Mesenchymal stem cell (in vitro differentiated cells and primary cell): ENCODE measurements around the gene FBXL17.

Source experiments
- DNase-seq: peaks from one replicate; pipeline ENCODE4 v3.0.0-alpha.2; 2013
- H2AFZ ChIP-seq: one replicate; pipeline ENCODE4 v1.6.1; 2013; ENCODE audit warnings: low read depth, mild to moderate bottlenecking, control low read depth, inconsistent platforms, low read length, moderate library complexity
- H2AK5ac ChIP-seq: 2 replicates; pipeline ENCODE4 v1.6.1; 2013; ENCODE audit warnings: low read length, moderate library complexity, mild to moderate bottlenecking, inconsistent platforms; ENCODE audit not compliant: severe bottlenecking
- H2BK120ac ChIP-seq: one replicate; pipeline ENCODE4 v1.6.1; 2013; ENCODE audit warnings: low read depth, mild to moderate bottlenecking, inconsistent platforms, low read length, moderate library complexity
- H2BK12ac ChIP-seq, 2 experiments: one replicate each; pipeline ENCODE4 v1.6.1; 2013; ENCODE audit warnings: inconsistent platforms in 2 of 2, low read length in 2 of 2, mild to moderate bottlenecking in 2 of 2, moderate library complexity in 2 of 2, control low read depth in 1 of 2
- H2BK15ac ChIP-seq: one replicate; pipeline ENCODE4 v1.6.1; 2013; ENCODE audit warnings: mild to moderate bottlenecking, low read depth, inconsistent platforms; ENCODE audit not compliant: poor library complexity, severe bottlenecking
- H2BK5ac ChIP-seq: 2 replicates; pipeline ENCODE4 v1.6.1; 2013; ENCODE audit warnings: low read depth, mild to moderate bottlenecking, low read length, control low read depth, inconsistent platforms; ENCODE audit not compliant: poor library complexity, severe bottlenecking
- H3K14ac ChIP-seq, 2 experiments: one replicate each; pipeline ENCODE4 v1.6.1; 2013; ENCODE audit warnings: inconsistent platforms in 2 of 2, low read length in 2 of 2, control low read depth in 1 of 2, mild to moderate bottlenecking in 1 of 2, moderate library complexity in 1 of 2
- H3K18ac ChIP-seq, 2 experiments: one replicate each; pipeline ENCODE4 v1.6.1; 2013; ENCODE audit warnings: inconsistent platforms in 2 of 2, low read length in 2 of 2, control low read depth in 1 of 2, low read depth in 1 of 2, mild to moderate bottlenecking in 1 of 2
- H3K23ac ChIP-seq, 2 experiments: one replicate each; pipeline ENCODE4 v1.6.1; 2013; ENCODE audit warnings: inconsistent platforms in 2 of 2, low read length in 2 of 2, mild to moderate bottlenecking in 2 of 2, moderate library complexity in 2 of 2, control low read depth in 1 of 2
- H3K27ac ChIP-seq: 2 replicates; pipeline ENCODE4 v1.5.1; 2013; ENCODE audit warnings: mild to moderate bottlenecking, moderate library complexity, low read length, control low read depth, inconsistent platforms; ENCODE audit not compliant: poor library complexity, severe bottlenecking
- H3K27me3 ChIP-seq, 2 experiments: 2 replicates each; pipeline versions ENCODE4 v1.6.1 to v1.7.0; 2013; ENCODE audit warnings: low read length in 2 of 2, mild to moderate bottlenecking in 2 of 2, moderate library complexity in 2 of 2, control low read depth in 1 of 2, inconsistent platforms in 1 of 2; ENCODE audit not compliant: control insufficient read depth in 1 of 2, insufficient read depth in 1 of 2
- H3K36me3 ChIP-seq, 2 experiments: 2 replicates each; pipeline versions ENCODE4 v1.6.1 to v1.7.0; 2013; ENCODE audit warnings: low read length in 2 of 2, control low read depth in 1 of 2, inconsistent platforms in 1 of 2, low read depth in 1 of 2, mild to moderate bottlenecking in 1 of 2; ENCODE audit not compliant: insufficient read depth in 2 of 2, control insufficient read depth in 1 of 2
- H3K4ac ChIP-seq, 2 experiments: one replicate each; pipeline ENCODE4 v1.6.1; 2013; ENCODE audit warnings: inconsistent platforms in 2 of 2, low read length in 2 of 2, mild to moderate bottlenecking in 2 of 2, moderate library complexity in 2 of 2, control low read depth in 1 of 2, low read depth in 1 of 2
- H3K4me1 ChIP-seq: 2 replicates; pipeline ENCODE4 v1.6.1; 2013; ENCODE audit warnings: low read depth, low read length, control low read depth; ENCODE audit not compliant: control insufficient read depth, insufficient read depth
- H3K4me2 ChIP-seq: 2 replicates; pipeline ENCODE4 v1.6.1; 2013; ENCODE audit warnings: low read length, mild to moderate bottlenecking, inconsistent platforms; ENCODE audit not compliant: poor library complexity, severe bottlenecking
- H3K4me3 ChIP-seq, 2 experiments: 2 replicates each; pipeline versions ENCODE4 v1.5.1 to v1.7.0; 2013; ENCODE audit warnings: low read length in 2 of 2, mild to moderate bottlenecking in 2 of 2, control low read depth in 1 of 2, low read depth in 1 of 2; ENCODE audit not compliant: insufficient read depth in 1 of 2
- H3K79me1 ChIP-seq: replicated peaks from 2 replicates; pipeline ENCODE4 v1.6.1; 2013; ENCODE audit warnings: mild to moderate bottlenecking, control low read depth, low read length, inconsistent platforms; ENCODE audit not compliant: poor library complexity, severe bottlenecking
- H3K9ac ChIP-seq: 2 replicates; pipeline ENCODE4 v1.7.0; 2013; ENCODE audit warnings: mild to moderate bottlenecking, low read length, moderate library complexity
- H3K9me3 ChIP-seq: 2 replicates; pipeline ENCODE4 v1.7.0; 2013; ENCODE audit warnings: mild to moderate bottlenecking, low read length; ENCODE audit not compliant: control insufficient read depth
- H4K8ac ChIP-seq: one replicate; pipeline ENCODE4 v1.6.1; 2013; ENCODE audit warnings: inconsistent platforms, mild to moderate bottlenecking, low read length, moderate library complexity
- H4K91ac ChIP-seq: one replicate; pipeline ENCODE4 v1.6.1; 2013; ENCODE audit warnings: mild to moderate bottlenecking, low read length, inconsistent platforms
- WGBS: methylation state at CpG from one replicate; pipeline ENCODE4 v1.1.7; 2013; ENCODE audit warnings: mixed read lengths; 5-methylcytosine and 5-hydroxymethylcytosine counted together

The FBXL17 gene

DNA sequence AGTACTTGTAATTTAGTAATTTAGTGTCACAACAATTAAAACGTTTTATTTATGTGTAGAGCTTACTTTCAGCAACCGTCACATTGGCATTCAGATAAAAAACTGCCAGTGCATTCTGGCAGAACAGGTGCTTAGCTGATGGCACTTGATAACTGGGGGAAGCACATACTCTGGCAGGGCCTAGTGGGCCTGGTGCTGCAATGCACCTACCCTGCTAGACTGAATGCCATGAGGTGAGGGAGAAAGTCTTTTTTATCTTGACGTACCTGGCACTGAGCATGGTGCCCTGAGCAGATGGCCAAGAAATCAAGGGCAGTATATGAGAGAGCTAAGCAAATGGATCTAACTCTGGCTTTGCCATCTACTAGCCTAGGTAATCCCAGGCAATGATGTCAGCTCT lies 430.6 kb downstream of the FBXL17 start:
- Histone ChIP-seq H3K14ac (no peak overlapping the region), H3K27ac (no peak overlapping the region), H4K8ac (no peak overlapping the region), H3K18ac (no peak overlapping the region), H2BK120ac (no peak overlapping the region), H3K4me2 (no peak overlapping the region), H3K27me3 (no peaks in the 10 kb centered on the region), H3K36me3 (no peaks in the 10 kb centered on the region), H3K4me3 (no peak overlapping the region), H2BK15ac (no peak overlapping the region), H2BK5ac (no peak overlapping the region), H3K9ac (no peak overlapping the region), H3K9me3 (no peaks in the 10 kb centered on the region), H4K91ac (no peak overlapping the region), H3K79me1 (no peaks in the 10 kb centered on the region), H2AFZ (no peak overlapping the region), H2BK12ac (no peak overlapping the region), H3K4ac (no peak overlapping the region), H3K4me1 (no peaks in the 10 kb centered on the region), H2AK5ac (no peak overlapping the region), H3K23ac (no peak overlapping the region)
- 96% methylated on average over 3 of the region's 3 CpGs for WGBS
- no peak for DNase-seq

DNA sequence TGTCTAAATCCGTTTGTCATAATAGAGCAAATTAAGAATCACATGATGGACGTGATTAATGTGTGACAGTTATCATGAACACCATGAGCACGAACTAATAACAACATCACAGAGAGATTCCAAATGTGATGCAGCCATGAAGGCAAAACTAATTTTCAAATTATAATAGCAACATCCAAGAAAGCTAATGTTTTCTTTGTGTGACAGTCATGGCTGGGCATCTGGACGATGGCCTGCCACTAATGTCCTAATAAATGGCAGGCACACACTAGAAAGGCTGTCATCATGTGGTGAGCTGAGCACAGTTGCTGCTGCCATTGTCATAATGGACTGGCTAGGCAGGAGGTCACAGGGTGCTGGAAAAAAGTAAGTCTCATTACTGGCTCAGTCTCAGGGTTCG lies 431.1 kb downstream of the FBXL17 start:
- Histone ChIP-seq H2BK5ac (no peak overlapping the region), H4K8ac (no peak overlapping the region), H3K9ac (no peak overlapping the region), H3K4me2 (no peak overlapping the region), H2BK12ac (no peak overlapping the region), H3K18ac (no peak overlapping the region), H3K79me1 (no peaks in the 10 kb centered on the region), H4K91ac (no peak overlapping the region), H3K4me3 (no peak overlapping the region), H2AFZ (no peak overlapping the region), H3K4ac (no peak overlapping the region), H3K9me3 (no peaks in the 10 kb centered on the region), H3K23ac (no peak overlapping the region), H3K14ac (no peak overlapping the region), H3K27me3 (no peaks in the 10 kb centered on the region), H3K27ac (no peak overlapping the region), H3K36me3 (no peaks in the 10 kb centered on the region), H2AK5ac (no peak overlapping the region), H2BK15ac (no peak overlapping the region), H2BK120ac (no peak overlapping the region), H3K4me1 (no peaks in the 10 kb centered on the region)
- 94% methylated on average over 4 of the region's 5 CpGs for WGBS
- DNase-seq, result no peak

DNA sequence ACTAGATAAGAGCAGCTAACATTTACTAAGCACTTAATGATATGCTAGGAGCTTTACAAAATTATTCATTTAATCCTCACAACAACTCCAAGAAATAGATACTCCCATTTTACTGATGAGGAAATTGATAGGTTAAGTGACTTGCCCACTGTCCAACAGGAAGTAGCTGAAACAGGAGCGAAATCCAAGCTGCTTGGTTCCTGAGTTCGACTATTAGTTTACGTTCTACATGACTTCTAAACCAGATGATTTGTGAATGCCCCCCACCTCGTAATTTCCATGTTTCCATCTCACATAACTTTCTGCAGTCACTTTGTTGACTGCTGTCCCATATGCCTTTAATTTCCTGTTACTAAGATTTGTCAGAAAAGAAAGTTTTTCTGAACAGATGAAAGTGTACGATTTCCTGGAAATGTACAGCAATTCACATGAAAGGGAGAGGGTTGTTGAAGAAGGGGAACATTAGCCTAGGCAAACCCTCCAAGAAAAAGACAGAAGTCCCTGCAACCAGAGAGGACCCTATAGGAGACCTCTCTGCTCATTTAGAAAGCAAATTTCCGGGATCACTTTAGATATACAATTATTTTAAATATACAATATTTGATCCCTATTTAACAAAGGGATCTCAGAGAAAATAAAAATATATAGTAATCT lies 432.1 kb downstream of the FBXL17 start:
- Histone ChIP-seq H2BK120ac (no peak overlapping the region), H4K91ac (no peak overlapping the region), H2AK5ac (no peak overlapping the region), H3K27ac (no peak overlapping the region), H4K8ac (no peak overlapping the region), H3K4me3 (no peak overlapping the region), H3K4ac (no peak overlapping the region), H3K4me2 (no peak overlapping the region), H3K14ac (no peak overlapping the region), H3K9me3 (no peaks in the 10 kb centered on the region), H3K27me3 (no peaks in the 10 kb centered on the region), H3K4me1 (no peaks in the 10 kb centered on the region), H3K36me3 (no peaks in the 10 kb centered on the region), H2BK12ac (no peak overlapping the region), H3K9ac (no peak overlapping the region), H2BK15ac (no peak overlapping the region), H3K18ac (no peak overlapping the region), H3K23ac (no peak overlapping the region), H2AFZ (no peak overlapping the region), H2BK5ac (no peak overlapping the region), H3K79me1 (no peaks in the 10 kb centered on the region)
- DNase-seq, result no peak
- 75% methylated on average over 4 of the region's 6 CpGs for WGBS

DNA sequence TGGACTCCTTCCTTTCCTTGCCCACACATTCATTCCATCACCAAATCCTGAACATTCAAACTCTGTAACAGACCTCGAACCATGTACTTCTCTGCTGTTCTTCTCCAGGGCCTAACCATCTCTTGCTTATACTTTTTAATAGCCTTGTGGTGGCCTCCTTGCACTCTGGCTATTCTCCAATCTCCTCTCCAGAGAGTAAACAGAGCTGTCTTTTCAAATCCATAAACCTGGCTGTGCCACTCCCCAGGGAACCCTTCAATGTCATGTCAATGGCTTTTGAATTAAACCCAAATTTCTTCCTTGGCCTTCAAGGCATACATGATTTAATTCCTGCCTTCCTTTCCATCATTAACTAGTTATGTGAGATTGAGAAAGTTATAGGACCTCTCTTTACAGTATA lies 433.5 kb downstream of the FBXL17 start:
- Histone ChIP-seq H3K4me1 (no peaks in the 10 kb centered on the region), H2BK12ac (no peak overlapping the region), H4K91ac (no peak overlapping the region), H3K27me3 (no peaks in the 10 kb centered on the region), H3K23ac (no peak overlapping the region), H3K18ac (no peak overlapping the region), H2AK5ac (no peak overlapping the region), H3K36me3 (no peaks in the 10 kb centered on the region), H3K4ac (no peak overlapping the region), H3K14ac (no peak overlapping the region), H2AFZ (no peak overlapping the region), H3K27ac (no peak overlapping the region), H2BK15ac (no peak overlapping the region), H3K79me1 (no peaks in the 10 kb centered on the region), H3K4me3 (no peak overlapping the region), H2BK5ac (no peak overlapping the region), H3K9me3 (no peaks in the 10 kb centered on the region), H3K4me2 (no peak overlapping the region), H3K9ac (no peak overlapping the region), H2BK120ac (no peak overlapping the region), H4K8ac (no peak overlapping the region)
- 75% methylated on average over 1 of the region's 1 CpG for WGBS
- no peak for DNase-seq
